ENCODE measurements around the gene ARSB. TPM values are rescaled to one million over a fixed set of nuclear protein-coding genes. Genes with fewer than 3 reads are reported as not detected.

ARSB gene
- total and polyA plus RNA-seq, 7 experiments from 2014 or later = 3.3 to 10.8 (median 4.8) TPM

DNA sequence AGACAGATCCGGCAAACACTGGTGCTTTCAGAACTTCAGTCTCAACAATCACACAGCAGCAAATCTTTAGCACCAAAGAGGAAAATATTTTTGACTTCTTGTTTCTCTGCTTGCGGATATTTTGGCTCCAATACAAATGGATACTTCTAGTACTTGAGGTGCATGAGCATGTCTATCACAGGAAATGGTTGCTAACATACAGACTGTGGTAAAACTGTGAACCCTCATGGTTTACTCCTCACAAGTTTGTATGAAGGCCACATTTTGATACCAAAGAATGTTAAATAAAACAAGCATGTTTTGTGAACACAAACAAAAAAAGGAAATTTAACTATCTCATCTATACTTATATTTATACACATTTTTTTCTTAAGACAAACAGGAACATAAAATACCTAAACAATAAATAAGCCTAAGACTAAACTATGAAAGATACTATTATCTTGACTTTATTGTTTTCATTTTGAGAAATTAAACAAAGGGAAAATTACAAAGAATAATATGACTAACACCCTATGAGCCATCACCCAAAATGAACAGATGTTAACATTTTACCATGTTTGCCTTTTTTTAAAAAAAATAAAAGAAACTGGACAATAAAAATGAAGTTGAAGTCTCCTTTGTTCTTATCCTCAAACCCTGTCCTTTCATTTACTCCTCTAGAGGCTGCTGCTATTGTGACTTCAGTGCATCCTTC lies 201.5 kb downstream of the ARSB start:
- DNase-seq (no peak), ATAC-seq (no peak)
- Histone ChIP-seq H3K36me3 (ENCODE audit: control insufficient read depth in 2 of 3, insufficient read depth in 3 of 3, low read length in 3 of 3) (peaks cover 0 to 9% (median 0%) of the 10 kb centered on the region in 3 experiments), H3K9me3 (ENCODE audit: control insufficient read depth in 2 of 3, low read length in 3 of 3) (no peaks in the 10 kb centered on the region), H3K4me1 (ENCODE audit: control insufficient read depth in 2 of 2, insufficient read depth in 2 of 2, low read length in 2 of 2) (no peaks in the 10 kb centered on the region), H3K27ac (ENCODE audit: low read depth, low read length) (no peak overlapping the region), H3K4me3 (ENCODE audit: low read length) (no peak overlapping the region), H3K27me3 (ENCODE audit: control insufficient read depth in 2 of 2, insufficient read depth in 2 of 2, low read length in 2 of 2) (no peaks in the 10 kb centered on the region)
- H3K4me3 Mint-ChIP-seq = no peak overlapping the region
- H3K27me3 Mint-ChIP-seq = no peaks in the 10 kb centered on the region
- H3K27ac Mint-ChIP-seq = no peak overlapping the region
- peaks cover 0 to 17% (median 0%) of the 10 kb centered on the region in 11 donors for H3K9me3 Mint-ChIP-seq
- H3K4me1 Mint-ChIP-seq = peaks cover 0 to 1% (median 0%) of the 10 kb centered on the region in 7 donors
- ChIA-PET POLR2A (no interaction called here), CTCF (no interaction called here)
- peaks cover 7 to 58% (median 48%) of the 10 kb centered on the region in 5 donors for H3K36me3 Mint-ChIP-seq
- intact Hi-C loops (cut with micrococcal nuclease) = no loop called here

DNA sequence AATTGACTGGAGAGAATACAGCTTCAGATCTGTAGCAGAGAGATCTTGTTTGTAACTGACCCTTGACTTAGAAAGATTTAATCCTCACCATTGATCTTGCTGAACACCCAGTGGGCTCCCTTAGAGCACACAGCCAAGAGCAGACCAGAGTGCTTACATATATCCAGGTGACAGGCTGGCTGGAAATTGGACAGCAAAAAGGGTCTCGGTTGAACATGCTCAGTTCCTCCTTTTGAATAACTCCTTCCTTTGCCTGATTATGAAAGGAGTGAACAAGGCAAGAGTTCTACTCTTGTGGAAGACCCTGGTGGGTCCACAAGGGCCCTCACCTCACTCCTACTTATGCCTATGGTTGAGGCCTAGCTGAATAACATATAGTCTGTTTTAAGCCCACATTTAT lies 202.4 kb downstream of the ARSB start:
- intact Hi-C loops (cut with micrococcal nuclease) = no loop called here
- Mint-ChIP-seq H3K27ac (no peak overlapping the region), H3K36me3 (peaks cover 7 to 61% (median 52%) of the 10 kb centered on the region in 5 donors), H3K27me3 (no peaks in the 10 kb centered on the region), H3K4me3 (no peak overlapping the region), H3K4me1 (peaks cover 0 to 1% (median 0%) of the 10 kb centered on the region in 7 donors), H3K9me3 (peaks cover 0 to 17% (median 0%) of the 10 kb centered on the region in 11 donors)
- CTCF ChIA-PET = no interaction called here
- ATAC-seq (no peak), DNase-seq (no peak)
- H3K27me3 ChIP-seq (ENCODE audit: control insufficient read depth in 2 of 2, insufficient read depth in 2 of 2, low read length in 2 of 2) = no peaks in the 10 kb centered on the region
- H3K36me3 ChIP-seq (ENCODE audit: control insufficient read depth in 2 of 3, insufficient read depth in 3 of 3, low read length in 3 of 3) = peaks cover 0 to 9% (median 0%) of the 10 kb centered on the region in 3 experiments
- POLR2A ChIA-PET = no interaction called here
- no peak overlapping the region for H3K4me3 ChIP-seq (ENCODE audit: low read length)
- H3K4me1 ChIP-seq (ENCODE audit: control insufficient read depth in 2 of 2, insufficient read depth in 2 of 2, low read length in 2 of 2) = no peaks in the 10 kb centered on the region
- H3K9me3 ChIP-seq (ENCODE audit: control insufficient read depth in 2 of 3, low read length in 3 of 3) = no peaks in the 10 kb centered on the region
- no peak overlapping the region for H3K27ac ChIP-seq (ENCODE audit: low read depth, low read length)

DNA sequence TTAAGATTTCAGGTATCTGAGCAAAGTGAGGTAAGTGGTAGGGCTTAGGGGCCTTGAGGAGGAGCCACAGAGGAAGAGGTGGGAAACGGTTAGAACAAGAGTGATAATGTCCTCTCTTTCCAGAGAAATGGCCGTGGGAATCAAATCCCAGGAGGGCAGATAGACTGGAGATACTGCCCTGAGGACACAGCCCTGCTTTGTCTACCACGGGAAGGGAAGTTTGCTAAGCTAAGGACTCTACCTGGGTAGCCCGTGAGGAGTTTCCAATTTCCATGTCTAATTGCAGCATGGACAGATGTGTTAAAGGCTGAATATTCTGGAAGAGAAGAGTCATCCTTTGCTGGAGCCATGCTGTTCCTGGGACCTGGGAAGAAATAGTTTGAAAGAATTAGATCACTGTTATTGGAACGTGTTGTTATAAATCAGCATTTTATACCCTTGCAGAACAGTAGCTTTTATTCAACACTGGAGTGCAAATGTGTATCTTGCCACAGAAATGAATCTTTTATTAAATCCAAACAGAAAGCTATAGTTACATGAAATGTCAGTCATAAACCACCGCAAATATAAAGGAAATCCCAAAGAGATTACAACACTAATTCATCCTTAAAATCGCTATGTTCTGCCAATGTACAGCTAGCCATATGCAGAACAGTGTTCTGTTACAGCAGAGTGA lies 203.4 kb downstream of the ARSB start:
- Mint-ChIP-seq H3K9me3 (peaks cover 0 to 17% (median 0%) of the 10 kb centered on the region in 11 donors), H3K27me3 (no peaks in the 10 kb centered on the region), H3K4me3 (no peak overlapping the region), H3K36me3 (peaks cover 7 to 59% (median 48%) of the 10 kb centered on the region in 5 donors), H3K4me1 (peaks cover 0 to 1% (median 0%) of the 10 kb centered on the region in 7 donors), H3K27ac (no peak overlapping the region)
- intact Hi-C loops (cut with micrococcal nuclease) = no loop called here
- Histone ChIP-seq H3K4me3 (ENCODE audit: low read length) (no peak overlapping the region), H3K27ac (ENCODE audit: low read depth, low read length) (no peak overlapping the region), H3K4me1 (ENCODE audit: control insufficient read depth in 2 of 2, insufficient read depth in 2 of 2, low read length in 2 of 2) (no peaks in the 10 kb centered on the region), H3K36me3 (ENCODE audit: control insufficient read depth in 2 of 3, insufficient read depth in 3 of 3, low read length in 3 of 3) (peaks cover 0 to 9% (median 0%) of the 10 kb centered on the region in 3 experiments), H3K9me3 (ENCODE audit: control insufficient read depth in 2 of 3, low read length in 3 of 3) (no peaks in the 10 kb centered on the region), H3K27me3 (ENCODE audit: control insufficient read depth in 2 of 2, insufficient read depth in 2 of 2, low read length in 2 of 2) (no peaks in the 10 kb centered on the region)
- DNase-seq (no peak), ATAC-seq (no peak)
- ChIA-PET CTCF (no interaction called here), POLR2A (no interaction called here)

DNA sequence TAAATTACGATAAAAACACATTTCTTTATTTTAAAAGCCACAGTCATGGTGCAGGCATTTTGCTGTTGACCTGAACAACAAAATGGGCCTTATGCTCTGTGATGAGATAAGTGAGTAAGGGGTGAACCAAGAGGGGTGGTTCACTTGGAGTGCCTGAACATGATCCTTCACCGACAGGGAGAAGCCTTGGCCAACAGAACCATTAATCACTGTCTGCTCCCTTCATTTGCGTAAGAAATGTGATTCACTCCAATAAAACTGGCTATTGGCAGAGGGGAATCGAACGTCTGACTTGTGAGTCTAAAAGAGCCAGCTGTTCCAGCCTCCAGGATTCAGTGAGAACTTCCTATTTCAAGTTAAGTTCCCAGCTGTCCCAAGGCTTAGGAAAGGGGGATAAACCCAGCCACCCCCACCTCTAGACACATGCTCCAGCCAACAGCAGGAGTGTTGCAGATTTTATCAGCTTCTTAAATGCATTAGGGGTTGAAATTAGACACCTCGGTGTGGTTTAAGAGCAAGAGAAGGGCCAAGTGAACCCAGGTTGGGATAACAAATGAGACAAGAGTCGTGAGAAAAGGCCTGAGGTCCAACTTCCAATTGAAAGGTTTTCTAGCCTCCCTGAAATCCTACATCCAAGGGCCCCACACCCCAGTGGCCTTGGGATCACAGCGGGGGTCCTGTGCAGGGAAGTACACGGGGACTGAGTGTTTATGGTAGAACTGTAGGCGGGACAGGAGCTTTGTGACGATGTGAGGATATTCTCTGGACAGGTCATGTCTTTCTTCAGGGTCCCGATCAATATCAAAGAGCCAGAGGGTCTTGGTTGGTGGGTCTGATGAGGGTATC lies 205.1 kb downstream of the ARSB start:
- H3K27me3 Mint-ChIP-seq = no peaks in the 10 kb centered on the region
- Histone ChIP-seq H3K27ac (ENCODE audit: low read depth, low read length) (no peak overlapping the region), H3K27me3 (ENCODE audit: control insufficient read depth in 2 of 2, insufficient read depth in 2 of 2, low read length in 2 of 2) (no peaks in the 10 kb centered on the region), H3K36me3 (ENCODE audit: control insufficient read depth in 2 of 3, insufficient read depth in 3 of 3, low read length in 3 of 3) (peaks cover 0 to 9% (median 0%) of the 10 kb centered on the region in 3 experiments), H3K4me1 (ENCODE audit: control insufficient read depth in 2 of 2, insufficient read depth in 2 of 2, low read length in 2 of 2) (no peaks in the 10 kb centered on the region), H3K9me3 (ENCODE audit: control insufficient read depth in 2 of 3, low read length in 3 of 3) (no peaks in the 10 kb centered on the region), H3K4me3 (ENCODE audit: low read length) (no peak overlapping the region)
- ChIA-PET POLR2A (no interaction called here), CTCF (no interaction called here)
- ATAC-seq (no peak), DNase-seq (no peak)
- peaks cover 0 to 8% (median 0%) of the 10 kb centered on the region in 11 donors for H3K9me3 Mint-ChIP-seq
- no peak overlapping the region for H3K27ac Mint-ChIP-seq
- intact Hi-C loops (cut with micrococcal nuclease) = no loop called here
- H3K4me1 Mint-ChIP-seq = peaks cover 0 to 1% (median 0%) of the 10 kb centered on the region in 7 donors
- H3K36me3 Mint-ChIP-seq = peaks cover 7 to 54% (median 42%) of the 10 kb centered on the region in 5 donors
- H3K4me3 Mint-ChIP-seq = no peak overlapping the region

DNA sequence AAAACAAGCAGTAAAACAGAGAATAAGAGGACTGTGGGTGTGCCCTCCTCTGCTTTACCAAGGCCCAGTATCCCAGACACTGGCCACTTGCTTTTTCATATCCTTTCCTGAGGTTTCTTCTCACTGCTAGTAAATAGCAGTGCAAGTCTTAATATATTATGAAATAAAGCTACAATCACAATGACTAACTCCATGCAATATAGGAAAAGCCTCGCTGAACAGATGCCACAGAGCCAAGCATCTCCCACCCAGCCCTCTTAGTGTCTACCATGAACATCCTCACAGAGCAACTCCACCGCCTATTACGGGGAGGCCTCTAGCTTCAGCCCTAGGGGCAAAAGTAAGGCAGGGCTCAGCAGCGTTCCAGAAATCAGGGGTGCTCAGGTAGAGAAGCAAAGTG lies 205.8 kb downstream of the ARSB start:
- ChIA-PET CTCF (no interaction called here), POLR2A (no interaction called here)
- no peaks in the 10 kb centered on the region for H3K27me3 ChIP-seq (ENCODE audit: control insufficient read depth in 2 of 2, insufficient read depth in 2 of 2, low read length in 2 of 2)
- no peak overlapping the region for H3K27ac Mint-ChIP-seq
- peaks cover 0 to 5% (median 0%) of the 10 kb centered on the region in 11 donors for H3K9me3 Mint-ChIP-seq
- peaks cover 0 to 1% (median 0%) of the 10 kb centered on the region in 7 donors for H3K4me1 Mint-ChIP-seq
- no peak overlapping the region for H3K27ac ChIP-seq (ENCODE audit: low read depth, low read length)
- H3K4me1 ChIP-seq (ENCODE audit: control insufficient read depth in 2 of 2, insufficient read depth in 2 of 2, low read length in 2 of 2) = no peaks in the 10 kb centered on the region
- H3K36me3 ChIP-seq (ENCODE audit: control insufficient read depth in 2 of 3, insufficient read depth in 3 of 3, low read length in 3 of 3) = peaks cover 0 to 9% (median 0%) of the 10 kb centered on the region in 3 experiments
- H3K9me3 ChIP-seq (ENCODE audit: control insufficient read depth in 2 of 3, low read length in 3 of 3) = no peaks in the 10 kb centered on the region
- no peak overlapping the region for H3K4me3 ChIP-seq (ENCODE audit: low read length)
- peaks cover 8 to 59% (median 41%) of the 10 kb centered on the region in 5 donors for H3K36me3 Mint-ChIP-seq
- H3K4me3 Mint-ChIP-seq = no peak overlapping the region
- intact Hi-C loops (cut with micrococcal nuclease) = no loop called here
- DNase-seq (no peak), ATAC-seq (no peak)
- H3K27me3 Mint-ChIP-seq = no peaks in the 10 kb centered on the region

DNA sequence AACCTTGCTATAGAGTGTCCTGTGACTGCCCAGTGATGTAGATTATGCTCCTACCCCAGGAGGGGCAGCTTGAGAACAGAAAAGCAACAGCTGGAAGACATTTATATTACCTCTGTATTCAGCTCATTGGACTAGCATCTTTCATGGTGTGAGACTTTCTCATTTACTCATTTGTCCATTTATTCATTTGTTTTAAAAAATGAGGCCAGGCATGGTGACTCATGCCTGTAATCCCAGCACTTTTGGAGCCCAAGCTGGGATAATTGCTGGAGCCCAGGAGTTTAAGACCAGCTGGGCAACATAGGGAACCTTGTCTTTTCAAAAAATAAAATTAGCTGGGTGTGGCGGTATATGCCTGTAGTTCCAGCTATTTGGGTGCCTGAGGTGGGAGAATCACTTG lies 206.6 kb downstream of the ARSB start:
- Mint-ChIP-seq H3K4me3 (no peak overlapping the region), H3K27me3 (no peaks in the 10 kb centered on the region), H3K27ac (no peak overlapping the region), H3K36me3 (peaks cover 7 to 59% (median 38%) of the 10 kb centered on the region in 5 donors), H3K9me3 (no peaks in the 10 kb centered on the region), H3K4me1 (no peaks in the 10 kb centered on the region)
- ATAC-seq = no peak
- DNase-seq = no peak
- Histone ChIP-seq H3K27me3 (ENCODE audit: control insufficient read depth in 2 of 2, insufficient read depth in 2 of 2, low read length in 2 of 2) (no peaks in the 10 kb centered on the region), H3K9me3 (ENCODE audit: control insufficient read depth in 2 of 3, low read length in 3 of 3) (no peaks in the 10 kb centered on the region), H3K36me3 (ENCODE audit: control insufficient read depth in 2 of 3, insufficient read depth in 3 of 3, low read length in 3 of 3) (peaks cover 0 to 9% (median 0%) of the 10 kb centered on the region in 3 experiments), H3K4me1 (ENCODE audit: control insufficient read depth in 2 of 2, insufficient read depth in 2 of 2, low read length in 2 of 2) (no peaks in the 10 kb centered on the region), H3K4me3 (ENCODE audit: low read length) (no peak overlapping the region), H3K27ac (ENCODE audit: low read depth, low read length) (no peak overlapping the region)
- CTCF ChIA-PET = no interaction called here
- intact Hi-C loops (cut with micrococcal nuclease) = no loop called here
- POLR2A ChIA-PET = no interaction called here

Measured in naive thymus-derived CD4-positive, alpha-beta T cell (primary cell).